COLO829 (cell line): ENCODE data around the gene ZNF576.
"Not testable (repeated sequence)": the region's sequence is repeated elsewhere in the genome, so short reads cannot be mapped to it uniquely, and the experiment has no call there.

ENCODE experiments used
- DNase-seq: peaks from one replicate; pipeline ENCODE4 v3.0.0; 2012; ENCODE audit warnings: low spot score

ZNF576 gene, protein sequence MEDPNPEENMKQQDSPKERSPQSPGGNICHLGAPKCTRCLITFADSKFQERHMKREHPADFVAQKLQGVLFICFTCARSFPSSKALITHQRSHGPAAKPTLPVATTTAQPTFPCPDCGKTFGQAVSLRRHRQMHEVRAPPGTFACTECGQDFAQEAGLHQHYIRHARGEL

DNA sequence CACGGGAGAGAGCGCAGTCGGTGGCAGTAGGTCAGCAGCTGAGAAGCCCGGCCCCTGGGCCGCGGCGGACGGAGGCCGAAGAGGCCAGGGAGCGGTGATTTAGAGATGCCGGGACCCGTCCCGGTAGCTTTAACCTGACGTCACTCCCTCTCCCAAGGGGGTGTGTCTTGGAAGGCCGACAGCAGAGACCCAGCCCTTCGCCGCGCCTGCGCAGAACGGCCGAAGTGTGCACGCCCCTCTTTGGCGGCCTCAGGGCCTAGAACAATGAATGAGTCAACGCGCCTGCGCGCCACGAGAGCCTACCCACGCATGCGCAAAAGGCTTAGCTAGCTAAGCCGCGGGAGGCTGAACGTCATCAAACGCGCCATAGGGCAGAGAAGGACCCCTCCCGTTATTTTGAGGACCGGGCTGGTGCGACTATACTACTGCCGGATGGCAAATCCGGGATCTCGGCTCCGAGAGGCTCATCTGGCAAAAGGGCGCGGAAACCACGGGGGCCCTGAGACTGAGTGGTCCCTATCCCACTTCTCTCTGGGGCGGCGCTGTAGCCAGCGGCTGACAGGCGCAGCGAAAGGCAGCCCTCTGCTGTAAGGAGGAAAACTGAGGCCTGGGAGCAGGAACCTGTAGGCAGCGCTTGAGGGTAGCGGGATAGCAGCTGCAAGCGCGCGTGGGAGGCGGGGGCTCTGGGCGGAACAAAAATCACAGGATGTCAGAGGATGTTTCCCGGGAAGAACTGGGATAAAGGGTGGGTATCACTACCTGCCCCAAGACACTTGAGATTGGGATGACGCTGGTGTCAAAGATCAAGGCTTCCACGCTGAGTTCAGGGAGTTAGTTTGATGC is at the start of gene ZNF576, which contains the start of gene IRGQ:
Gene ZNF576, plus strand, starts transcription at position 597 of the 843 bp plus-strand sequence. CDS start 514 bp downstream, outside the sequence.
Gene IRGQ, minus strand, starts transcription at position 136 of the 843 bp plus-strand sequence. CDS start 796 bp downstream, outside the sequence.
- DNase-seq = peak; percentile 100

DNA sequence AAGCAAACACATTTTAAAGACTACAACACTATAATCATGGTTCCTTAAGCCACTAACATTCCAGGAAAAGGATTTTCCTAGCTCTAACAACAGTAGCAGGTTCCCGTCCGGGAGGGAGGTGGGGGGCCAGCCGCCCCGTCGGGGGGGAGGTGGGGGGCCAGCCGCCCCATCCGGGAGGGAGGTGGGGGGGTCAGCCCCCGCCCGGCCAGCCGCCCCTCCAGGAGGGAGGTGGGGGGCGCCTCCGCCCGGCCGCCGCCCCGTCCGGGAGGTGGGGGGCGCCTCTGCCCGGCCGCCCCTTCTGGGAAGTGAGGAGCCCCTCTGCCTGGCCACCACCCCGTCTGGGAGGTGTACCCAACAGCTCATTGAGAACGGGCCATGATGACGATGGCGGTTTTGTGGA is 48.5 kb upstream of the ZNF576 start:
- not testable (repeated sequence) for DNase-seq

DNA sequence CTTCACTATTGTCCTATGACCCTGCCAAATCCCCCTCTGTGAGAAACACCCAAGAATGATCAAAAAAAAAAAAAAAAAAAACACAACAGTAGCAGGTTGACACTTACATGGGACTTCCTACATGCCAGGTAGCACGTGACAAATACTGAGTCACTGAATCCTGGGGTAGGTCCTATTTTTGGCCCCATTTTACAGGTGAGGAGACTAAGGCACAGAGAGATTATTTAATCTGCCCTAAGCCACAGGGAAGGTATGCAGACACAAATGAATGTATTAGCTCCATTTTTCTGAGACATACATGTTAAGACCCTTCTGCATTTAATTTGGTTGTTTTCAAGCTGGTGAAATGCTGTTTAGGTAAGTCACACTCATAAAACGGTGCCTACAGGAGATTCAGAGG is 47.7 kb upstream of the ZNF576 start:
- no peak for DNase-seq

DNA sequence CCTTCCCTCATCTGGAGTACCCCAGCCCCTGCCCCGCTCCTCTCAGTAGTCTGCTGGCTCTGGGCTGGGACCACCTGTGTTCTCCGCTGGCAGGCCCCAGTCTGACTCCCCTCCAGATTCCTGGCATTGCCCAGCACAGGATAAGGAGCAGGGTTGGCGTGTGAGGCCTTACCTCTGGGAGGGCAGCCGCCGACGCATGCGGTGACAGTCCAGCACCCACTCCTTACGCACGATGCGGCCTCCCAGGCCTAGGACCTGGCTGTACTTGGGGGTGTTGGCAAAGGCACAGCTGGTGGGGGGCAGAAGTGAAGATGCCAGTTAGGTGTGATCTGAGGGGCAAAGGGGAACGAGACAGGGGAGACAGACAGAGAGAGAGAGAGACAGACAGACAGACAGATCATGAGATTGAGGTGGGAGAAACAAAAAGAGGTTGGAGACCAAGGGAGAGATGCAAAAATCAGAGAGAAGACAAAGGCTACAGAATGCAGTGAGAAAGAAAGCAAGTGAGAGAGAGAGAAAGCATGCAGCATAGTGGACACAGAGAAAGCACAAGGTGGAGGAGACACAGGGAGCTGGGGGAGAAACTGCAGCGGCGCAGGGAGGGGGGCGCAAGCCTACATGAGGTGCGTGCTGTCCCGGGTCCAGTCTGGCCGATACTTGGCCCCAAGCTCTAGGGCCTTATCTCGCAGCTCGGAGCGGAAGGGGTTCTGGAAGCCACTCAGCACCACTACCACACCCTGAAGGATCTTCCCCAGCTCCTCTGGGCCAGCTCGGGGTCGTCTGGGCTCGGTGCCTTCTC is 44.8 kb upstream of the ZNF576 start:
- no peak for DNase-seq

DNA sequence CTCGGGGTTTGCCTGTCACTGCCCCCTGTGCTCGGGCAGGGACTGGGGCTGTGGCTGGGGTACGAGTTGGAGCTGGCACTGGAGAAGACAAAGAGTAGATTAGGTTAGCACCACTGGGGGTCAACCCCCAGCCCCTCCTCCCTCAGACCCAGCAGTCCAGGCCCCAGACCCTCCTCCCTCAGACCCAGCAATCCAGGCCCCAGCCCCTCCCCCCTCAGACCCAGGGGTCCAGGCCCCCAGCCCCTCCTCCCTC is 44.3 kb upstream of the ZNF576 start:
- DNase-seq = no peak

DNA sequence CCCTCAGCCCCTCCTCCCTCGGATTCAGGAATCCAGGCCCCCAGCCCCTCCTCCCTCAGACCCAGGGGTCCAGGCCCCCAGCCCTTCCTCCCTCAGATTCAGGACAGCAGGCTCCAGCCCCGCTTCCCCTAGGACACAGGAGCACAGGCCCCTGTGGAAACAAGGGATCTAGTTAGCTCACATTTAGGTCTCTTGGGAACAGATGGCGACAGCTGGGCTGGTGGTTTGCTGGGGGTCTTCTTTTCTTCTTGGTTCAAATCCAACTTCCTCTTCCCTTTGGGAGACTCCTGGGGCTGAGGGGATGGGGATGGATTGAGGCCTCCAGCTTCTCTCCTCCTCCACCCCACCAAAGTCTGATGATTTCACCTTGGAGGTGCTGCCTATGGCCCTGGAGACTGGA is 43.8 kb upstream of the ZNF576 start:
- DNase-seq = no peak

DNA sequence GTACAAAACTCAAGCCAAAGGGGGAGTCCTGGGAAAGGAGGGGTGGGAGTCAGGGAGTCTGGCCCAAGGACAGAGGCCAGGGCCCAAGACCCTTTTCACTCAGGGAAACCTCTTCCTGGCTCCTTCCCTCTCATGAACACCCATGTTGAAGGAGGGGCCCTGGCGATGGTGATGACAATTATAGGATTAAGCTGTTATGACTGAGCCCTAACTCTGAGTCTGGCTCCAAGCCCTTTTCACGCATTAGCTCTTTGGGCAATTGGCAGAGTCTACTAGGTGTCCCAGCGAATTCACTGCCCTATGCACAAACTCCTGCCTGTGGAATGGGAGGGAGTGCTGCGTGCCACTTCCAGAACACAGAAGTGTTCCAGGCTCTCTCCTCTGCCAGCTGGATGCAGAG is 42.7 kb upstream of the ZNF576 start:
- DNase-seq = no peak

DNA sequence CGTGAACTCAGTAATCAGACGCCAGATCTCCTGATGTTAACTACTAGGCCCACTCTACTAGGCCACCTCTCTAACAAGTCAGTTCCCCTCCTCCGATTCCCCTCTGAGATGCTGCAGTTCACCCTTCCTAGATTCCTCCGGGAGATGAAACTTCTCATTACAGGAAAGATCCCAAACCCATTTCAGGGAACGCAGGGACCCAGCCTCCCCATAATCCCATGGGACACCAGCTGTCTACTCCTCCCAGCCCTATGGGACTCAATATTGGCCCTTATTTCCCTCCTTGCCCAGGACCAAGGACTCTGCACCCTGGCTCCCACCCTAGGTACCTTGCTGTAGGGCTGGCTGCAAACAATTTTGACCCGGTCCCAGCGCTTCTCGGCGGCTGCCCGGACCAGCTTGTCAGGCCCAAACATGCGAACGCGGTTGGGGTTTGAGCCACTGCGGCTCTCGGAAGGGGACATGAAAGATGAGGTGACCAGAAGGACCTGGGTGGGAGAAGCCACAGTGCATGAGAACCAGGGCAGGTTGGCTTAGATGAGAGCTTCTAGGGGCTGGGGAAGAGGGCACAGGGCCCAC is 42.0 kb upstream of the ZNF576 start:
- DNase-seq = no peak

DNA sequence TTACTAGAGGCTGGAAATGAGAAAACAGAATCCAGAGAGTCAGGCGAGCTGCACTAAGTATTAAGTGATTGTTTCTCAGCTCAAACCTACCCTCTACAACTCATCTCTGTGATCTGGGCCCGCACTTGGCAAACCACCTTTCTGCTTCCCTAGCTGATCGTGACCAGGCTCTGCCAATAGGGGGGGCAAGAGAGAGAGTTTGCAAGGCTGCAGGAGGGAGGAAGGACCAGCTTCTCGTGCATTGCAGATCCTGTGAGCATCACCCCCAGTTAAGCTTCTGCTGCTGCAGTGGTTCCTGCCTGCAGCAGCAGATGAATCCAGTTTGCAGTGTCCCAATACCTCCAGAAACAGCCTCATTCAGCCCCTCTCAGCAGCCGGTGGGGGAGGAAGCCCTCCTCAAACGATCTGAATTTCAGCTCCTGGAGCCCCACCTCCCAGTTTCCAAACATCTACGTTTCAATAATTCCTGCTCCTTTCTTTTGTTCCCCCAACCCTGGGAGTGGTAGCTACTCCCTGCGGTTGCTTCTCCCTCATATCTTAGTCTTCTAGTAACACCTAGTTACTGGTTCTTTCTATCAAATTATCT is 41.1 kb upstream of the ZNF576 start:
- peak; percentile 51 for DNase-seq

DNA sequence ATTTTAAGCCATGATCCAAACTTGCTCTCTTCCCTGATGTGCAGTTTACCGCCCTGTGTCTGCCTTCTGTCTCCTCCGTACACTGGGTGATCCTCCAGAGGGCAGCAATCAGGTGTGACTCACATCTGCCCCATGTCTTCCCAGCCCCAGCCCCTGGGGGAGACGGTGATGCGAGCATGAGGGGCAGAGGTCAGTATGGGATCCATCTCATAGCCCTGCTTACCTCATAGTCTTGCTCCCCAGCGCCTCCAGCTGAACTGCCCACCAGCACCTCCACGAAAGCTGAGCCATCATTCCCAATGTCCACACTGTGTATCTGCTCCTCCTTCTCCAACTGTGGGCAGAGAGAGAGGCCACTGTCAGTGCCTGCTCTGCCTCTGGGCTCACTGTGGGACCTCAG is 35.7 kb upstream of the ZNF576 start:
- DNase-seq = no peak

DNA sequence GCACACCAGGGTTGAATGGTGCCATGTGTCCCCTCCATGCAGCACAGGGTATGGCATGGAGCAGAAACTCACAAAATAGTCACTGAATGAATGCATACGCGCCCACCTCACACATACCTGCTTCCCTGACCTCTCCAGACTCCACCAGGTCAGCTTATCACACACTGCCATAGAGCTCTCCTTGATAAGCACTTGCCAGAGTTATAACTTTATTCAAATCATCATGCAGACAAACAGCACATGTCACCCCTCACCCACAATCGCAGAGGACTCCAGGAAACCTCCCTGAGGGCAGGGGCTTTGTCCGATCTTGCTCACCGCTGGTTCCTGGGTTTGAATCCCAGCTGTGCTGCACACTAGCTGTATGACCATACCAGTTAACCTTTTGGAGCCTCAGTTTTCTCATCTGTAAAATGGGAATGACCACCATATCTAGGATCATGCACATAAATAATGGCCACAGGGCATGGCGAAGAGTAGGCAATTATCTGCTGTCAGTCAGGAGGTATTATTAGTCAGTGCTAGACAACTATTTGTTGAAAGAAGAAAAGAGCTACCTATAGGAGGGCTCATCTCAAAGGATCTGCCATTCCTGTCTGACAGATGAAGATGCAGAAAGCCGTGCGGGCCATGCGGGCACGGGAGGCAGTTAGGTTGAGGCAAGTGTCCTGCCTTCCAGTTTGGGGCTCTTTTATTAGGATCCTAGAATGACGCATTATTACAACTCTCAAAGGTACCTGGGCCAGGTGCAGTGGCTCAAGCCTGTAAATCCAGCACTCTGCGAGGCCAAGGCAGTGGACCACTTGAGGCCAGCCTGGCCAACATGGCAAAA is 35.0 kb upstream of the ZNF576 start:
- DNase-seq = no peak

DNA sequence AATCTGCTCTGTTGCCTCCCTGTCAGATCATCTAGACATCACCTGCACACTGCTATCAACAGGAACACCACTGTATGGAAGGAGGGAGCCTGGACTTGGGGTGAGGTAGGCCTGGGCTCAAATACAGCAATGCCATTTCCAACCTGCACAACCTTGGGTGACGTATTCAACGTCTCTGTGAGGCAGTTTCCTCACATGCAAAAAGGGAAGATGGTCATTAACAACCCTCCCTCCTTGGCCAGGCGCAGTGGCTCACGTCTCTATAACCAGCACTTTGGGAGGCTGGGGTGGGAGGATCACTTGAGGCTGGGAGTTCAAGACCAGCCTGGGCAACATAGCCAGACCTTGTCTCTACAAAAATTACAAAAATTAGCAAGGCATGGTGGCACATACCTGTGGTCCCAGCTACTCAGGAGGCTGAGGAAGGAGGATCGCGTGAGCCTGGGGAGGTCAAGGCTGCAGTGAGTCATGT is 34.1 kb upstream of the ZNF576 start:
- no peak for DNase-seq

DNA sequence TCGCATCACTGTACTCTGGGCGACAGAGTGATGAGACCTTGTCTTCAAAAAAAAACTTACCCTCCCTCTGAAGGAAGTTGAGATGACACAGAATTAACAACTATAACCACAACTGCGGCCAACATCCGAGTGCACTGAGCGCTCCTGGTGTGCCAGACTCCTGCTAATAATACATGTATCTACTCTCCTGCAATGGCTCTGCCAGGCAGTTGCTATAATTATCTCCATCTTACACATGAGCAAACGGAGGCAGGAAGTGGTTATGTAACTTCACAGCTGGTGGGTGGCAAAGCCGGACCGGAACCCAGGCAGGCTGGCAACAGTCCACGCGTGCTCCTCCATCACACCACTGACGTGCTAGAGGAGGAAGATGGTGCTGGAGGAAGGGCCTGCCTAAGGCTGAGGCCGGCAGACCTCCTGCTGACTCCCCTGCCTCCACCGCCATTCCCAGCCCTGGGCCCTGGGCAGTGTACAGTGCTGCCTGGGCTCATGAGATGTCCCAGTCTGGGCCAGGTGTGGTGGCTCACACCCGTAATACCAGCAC is 33.6 kb upstream of the ZNF576 start:
- DNase-seq = peak; percentile 50

DNA sequence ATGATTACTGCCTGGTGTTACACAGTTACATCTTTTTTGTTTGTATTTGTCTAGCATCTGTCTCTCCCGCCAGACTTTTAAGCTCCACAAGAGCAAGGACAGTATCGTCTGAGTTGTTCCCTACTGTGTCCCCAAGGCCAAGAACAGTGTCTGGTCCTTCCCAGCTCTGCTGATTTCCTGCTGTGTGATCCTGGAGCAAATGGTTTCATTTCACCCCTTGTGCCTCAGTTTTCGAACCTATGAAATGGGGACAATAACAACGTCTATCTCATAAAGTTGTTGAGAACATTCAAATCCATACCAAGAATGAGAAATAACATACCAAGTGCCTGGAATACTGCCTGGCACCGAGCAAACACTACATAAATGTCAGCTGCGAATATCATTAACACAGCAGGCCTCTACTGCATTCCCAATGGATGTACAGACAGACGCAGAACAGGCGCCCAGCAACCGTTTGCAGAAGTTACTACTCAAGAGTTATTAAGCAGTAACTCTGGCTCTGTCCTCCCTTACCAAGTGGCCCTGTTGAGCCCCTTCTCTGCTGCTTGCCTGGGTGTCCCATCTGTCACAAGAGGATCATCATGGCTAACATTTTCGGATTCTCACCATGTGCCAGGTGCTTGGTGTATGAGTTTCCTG is 32.5 kb upstream of the ZNF576 start:
- DNase-seq = no peak

DNA sequence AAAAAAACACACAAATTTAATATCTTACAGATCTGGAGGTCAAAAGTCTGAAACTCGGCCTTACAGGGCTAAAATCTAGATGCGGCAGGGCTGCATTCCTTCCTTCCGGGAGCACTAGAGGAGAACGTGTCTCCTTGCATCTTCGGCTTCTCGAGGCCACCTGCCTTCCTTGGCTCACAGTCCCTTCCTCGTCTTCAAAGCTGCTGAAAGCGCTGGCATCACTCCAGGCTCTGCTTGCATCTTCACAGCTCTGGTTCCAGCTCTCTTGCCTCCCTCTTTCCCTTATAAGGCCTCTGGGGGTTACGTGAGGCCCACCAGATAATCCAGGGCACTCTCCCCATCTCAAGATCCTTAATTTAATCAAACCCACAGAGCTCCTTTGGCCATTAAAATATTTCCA is 31.6 kb upstream of the ZNF576 start:
- DNase-seq = no peak

DNA sequence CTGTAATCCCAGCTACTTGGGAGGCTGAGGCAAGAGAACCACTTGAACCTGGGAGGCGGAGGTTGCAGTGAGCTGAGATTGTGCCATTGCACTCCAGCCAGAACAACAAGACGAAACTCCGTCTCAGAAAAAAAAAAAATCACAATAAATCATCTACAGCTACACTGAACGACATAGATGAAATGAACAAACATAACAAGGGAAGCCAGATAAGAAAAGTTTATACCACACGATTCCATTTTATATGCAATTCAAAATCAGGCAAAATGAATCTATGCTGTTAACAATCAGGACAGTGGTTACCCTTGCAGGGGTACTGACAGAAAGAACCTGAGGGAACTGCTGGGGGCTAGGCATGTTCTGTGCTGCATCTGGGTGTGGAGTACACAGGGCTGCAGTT is 26.7 kb upstream of the ZNF576 start:
- no peak for DNase-seq

DNA sequence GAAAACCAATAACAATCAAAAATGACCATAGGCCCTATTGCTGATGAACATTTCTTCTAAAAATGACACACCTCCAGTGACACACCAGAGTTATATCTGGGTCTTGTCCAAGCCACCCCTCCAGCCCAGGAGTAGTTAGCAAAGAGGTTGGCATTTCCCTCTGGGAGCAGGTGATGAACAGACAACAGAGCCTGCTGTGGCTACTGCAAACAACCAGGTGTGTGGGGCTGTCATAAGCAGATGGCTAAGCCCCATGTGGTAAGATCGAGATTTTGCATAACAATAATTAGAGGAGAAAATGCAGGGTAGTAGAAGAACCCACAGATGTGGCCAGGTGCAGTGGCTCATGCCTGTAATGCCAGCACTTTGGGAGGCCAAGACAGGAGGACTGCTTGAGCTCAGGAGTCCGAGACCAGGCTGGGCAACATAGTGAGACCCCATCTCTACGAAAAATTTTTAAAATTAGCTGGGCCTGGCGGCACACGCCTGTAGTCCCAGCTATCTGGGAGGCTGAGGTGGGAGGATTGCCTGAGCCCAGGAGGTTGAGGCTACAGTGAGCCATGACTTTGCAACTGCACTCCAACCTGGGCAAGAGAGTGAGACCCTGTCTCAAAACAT is 26.1 kb upstream of the ZNF576 start:
- no peak for DNase-seq

DNA sequence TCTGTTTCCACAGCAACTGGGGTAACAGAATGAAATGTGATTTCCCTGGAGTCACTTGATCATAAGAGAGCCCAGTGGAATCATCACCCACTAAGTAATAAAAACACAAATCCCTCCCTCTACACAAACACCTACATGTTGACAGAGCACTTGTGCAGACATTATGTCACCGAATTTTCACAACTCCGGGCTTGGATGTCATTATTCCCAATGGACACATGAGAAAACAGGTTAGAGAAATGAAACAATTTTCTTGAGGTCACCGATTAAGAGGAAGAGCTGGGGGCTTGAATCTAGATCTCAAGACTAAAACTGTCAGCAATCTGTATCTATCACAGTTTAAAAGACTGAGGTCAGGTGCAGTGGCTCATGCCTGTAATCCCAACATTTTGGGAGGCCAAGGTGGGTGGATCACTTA is 24.2 kb upstream of the ZNF576 start:
- no peak for DNase-seq

DNA sequence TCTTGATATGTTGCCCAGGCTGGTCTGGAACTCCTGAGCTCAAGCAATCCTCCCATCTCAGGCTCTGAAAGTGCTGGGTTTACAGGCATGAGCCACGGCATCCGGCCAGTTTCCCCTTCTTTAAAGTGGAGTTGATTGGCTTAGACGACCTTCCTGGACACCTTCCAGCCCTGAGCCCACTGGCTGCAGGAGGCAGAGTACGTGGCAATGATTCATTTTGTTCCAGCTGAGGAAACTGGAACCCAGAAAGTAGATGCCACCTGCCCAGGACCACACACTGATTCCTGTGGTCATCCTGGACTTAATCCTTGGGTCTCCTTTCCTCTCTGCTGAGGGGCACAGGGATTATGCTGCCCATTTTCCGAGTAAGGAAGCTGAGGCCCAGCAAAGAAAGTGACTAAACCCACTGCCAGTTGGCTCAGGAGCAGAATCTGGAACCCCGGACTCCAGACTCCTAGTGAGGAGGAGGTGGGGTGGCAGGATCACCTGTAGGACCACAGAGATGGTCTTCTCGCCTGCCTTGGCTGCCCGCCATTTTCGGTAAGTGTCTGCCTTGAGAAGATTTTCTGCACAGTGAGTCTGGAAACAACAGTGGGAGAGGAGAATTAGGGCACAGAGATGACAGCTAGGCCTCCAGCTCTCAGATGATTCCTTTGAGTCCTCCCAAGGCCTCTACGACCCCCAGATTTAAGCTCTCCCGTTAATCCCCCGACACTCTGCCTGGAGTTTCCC is 21.8 kb upstream of the ZNF576 start:
- DNase-seq = peak; percentile 13
